ENCODE results near the gene OR6M1.

The OR6M1 gene

GRCh38 chr11:123775289-123775688 lies 30.9 kb downstream of the OR6M1 start:
- peak in 1 of 5 experiments; percentile 6 for DNase-seq

GRCh38 chr11:123773959-123774358 lies 32.2 kb downstream of the OR6M1 start:
- DNase-seq, result no peak

- no peak for DNase-seq
Observed at GRCh38 chr11:123773026-123773425, 33.1 kb downstream of the OR6M1 start.

- DNase-seq, result no peak
Observed at GRCh38 chr11:123771664-123772063, 34.5 kb downstream of the OR6M1 start.

GRCh38 chr11:123770712-123771111 lies 35.4 kb downstream of the OR6M1 start:
- no peak for DNase-seq

GRCh38 chr11:123765601-123766000 lies 40.5 kb downstream of the OR6M1 start:
- DNase-seq, result no peak

- DNase-seq, result no peak
Observed at GRCh38 chr11:123762422-123762821, 43.7 kb downstream of the OR6M1 start.

- peak in 1 of 5 experiments; percentile 78 for DNase-seq
Observed at GRCh38 chr11:123760894-123761293, 45.3 kb downstream of the OR6M1 start.

GRCh38 chr11:123757976-123758375 lies 48.2 kb downstream of the OR6M1 start:
- DNase-seq, result peak in 1 of 5 experiments; percentile 30

- DNase-seq, result no peak
Observed at GRCh38 chr11:123755813-123756212, 50.3 kb downstream of the OR6M1 start.

Data from T-helper 2 cell (primary cell).